HepG2 (cell line): ENCODE data around the gene BAHCC1. TPM values are rescaled to one million over a fixed set of nuclear protein-coding genes. Genes with fewer than 3 reads are reported as not detected.

ENCODE experiments used
- ATAC-seq: fragments of 200-7000 bp; cut with Tn5 transposase; 3 replicates; pipeline ENCODE4 v1.9.1; 2020; ENCODE audit warnings: mild to moderate bottlenecking, moderate library complexity
- BruUV-seq: library from RNA; stranded (reverse); fragments of 400-500 nt; replicated peaks from 2 replicates; lab custom pipeline; 2021; lab: Mats Ljungman, UMichigan
- CTCF ChIA-PET: fragments of 300-600 bp; formaldehyde crosslinking; extraction: SDS; loops from one replicate; lab custom pipeline; 2021; ENCODE audit warnings: low total read pairs, inconsistent platforms, low intra/inter-chr PET ratio; lab: Yijun Ruan, JAX
- POLR2A ChIA-PET: fragments of 350-600 bp; sonication (Branson Sonifier 250); formaldehyde crosslinking; loops from one replicate; lab custom pipeline; 2020; ENCODE audit warnings: antibody characterized with exemption, inconsistent platforms; lab: Yijun Ruan, JAX
- DNase-seq: peaks from one replicate; pipeline ENCODE4 v3.0.0-alpha.2; 2015; ENCODE audit warnings: low spot score
- FAIRE-seq: peaks from 3 replicates; lab custom pipeline; 2011; peaks lifted over from hg19 to GRCh38; lab: Jason Lieb, UNC
- H2AFZ ChIP-seq: one replicate; pipeline ENCODE4 v1.6.1; 2011; ENCODE audit warnings: low read length, inconsistent platforms
- H3K27ac ChIP-seq: fragments of 300-600 bp; 3 replicates; pipeline ENCODE4 v1.8.0; 2011; ENCODE audit warnings: mixed run types, mild to moderate bottlenecking, mixed read lengths, low read length, inconsistent platforms; ENCODE audit not compliant: insufficient read depth; ENCODE audit errors: extremely low read length
- H3K27me3 ChIP-seq, 2 experiments: fragments of 200-600 bp in 1 of 2; 2 replicates in 1 of 2; 3 replicates in 1 of 2; pipeline versions ENCODE4 v1.6.0 to v1.8.0; 2011; ENCODE audit warnings: low read length in 2 of 2, mild to moderate bottlenecking in 2 of 2, moderate library complexity in 2 of 2, inconsistent platforms in 1 of 2; ENCODE audit not compliant: insufficient read depth in 2 of 2, control insufficient read depth in 1 of 2
- H3K36me3 ChIP-seq, 2 experiments: fragments of 200-600 bp in 1 of 2; replicated peaks in 1 of 2; 2 replicates in 1 of 2; 3 replicates in 1 of 2; pipeline versions ENCODE4 v1.5.1 to v1.8.0; 2011; ENCODE audit warnings: low read length in 2 of 2, inconsistent platforms in 1 of 2; ENCODE audit not compliant: insufficient read depth in 2 of 2, control insufficient read depth in 1 of 2
- H3K4me1 ChIP-seq: 2 replicates; pipeline ENCODE4 v1.5.1; 2012; ENCODE audit warnings: low read length, inconsistent platforms; ENCODE audit not compliant: insufficient read depth
- H3K4me2 ChIP-seq: 2 replicates; pipeline ENCODE4 v1.6.0; 2011; ENCODE audit warnings: low read depth, low read length, inconsistent platforms
- H3K4me3 ChIP-seq, 3 experiments: fragments of 200-600 bp in 1 of 3; sonication (generic), shearing (Covaris generic) in 1 of 3; replicated peaks in 1 of 3; 2 replicates each; pipeline ENCODE4 v1.5.1; 2011 to 2016; ENCODE audit warnings: low read length in 3 of 3, inconsistent platforms in 2 of 3, low read depth in 2 of 3, mild to moderate bottlenecking in 2 of 3, control low read depth in 1 of 3, mixed read lengths in 1 of 3; ENCODE audit not compliant: insufficient read depth in 1 of 3
- H3K79me2 ChIP-seq: one replicate; pipeline ENCODE4 v1.6.1; 2011; ENCODE audit warnings: low read length, inconsistent platforms; ENCODE audit not compliant: insufficient read depth
- H3K9ac ChIP-seq: 2 replicates; pipeline ENCODE4 v1.6.0; 2011; ENCODE audit warnings: mild to moderate bottlenecking, low read depth, low read length, inconsistent platforms; ENCODE audit not compliant: insufficient read depth
- H3K9me3 ChIP-seq: 2 replicates; pipeline ENCODE4 v1.5.1; 2012; ENCODE audit warnings: mild to moderate bottlenecking, low read length
- H4K20me1 ChIP-seq: 2 replicates; pipeline ENCODE4 v1.6.0; 2011; ENCODE audit warnings: inconsistent platforms, mild to moderate bottlenecking, low read length, moderate library complexity; ENCODE audit not compliant: insufficient read depth
- AGO2 ChIP-seq: fragments of 200-400 bp; formaldehyde crosslinking; optimal IDR thresholded peaks from 2 replicates; pipeline ENCODE3; 2017; ENCODE audit warnings: mild to moderate bottlenecking, low read depth, low read length, moderate library complexity
- CBX2 ChIP-seq, 2 experiments: fragments of 200-600 bp in 1 of 2; sonication (generic); formaldehyde crosslinking in 1 of 2; IDR thresholded peaks; 2 replicates each; pipeline versions ENCODE4 v1.7.0 to v1.8.1; 2018 to 2022; ENCODE audit warnings: low read depth in 2 of 2, low read length in 1 of 2, mild to moderate bottlenecking in 1 of 2, missing genetic modification reagents in 1 of 2
- GABPA ChIP-seq, 2 experiments: IDR thresholded peaks; 2 replicates each; pipeline ENCODE4 v1.6.1; 2011 to 2016; ENCODE audit warnings: low read depth in 2 of 2, low read length in 1 of 2, missing biosample characterization in 1 of 2, missing genetic modification characterization in 1 of 2
- MTA1 ChIP-seq: sonication (generic); formaldehyde crosslinking; IDR thresholded peaks from 2 replicates; pipeline ENCODE4 v1.4.0; 2020; ENCODE audit warnings: missing genetic modification reagents, mild to moderate bottlenecking, borderline replicate concordance
- MTF2 ChIP-seq: sonication (generic); formaldehyde crosslinking; IDR thresholded peaks from 2 replicates; pipeline ENCODE4 v1.5.0; 2020; ENCODE audit warnings: missing genetic modification reagents, borderline replicate concordance
- ZNF121 ChIP-seq: sonication (generic); formaldehyde crosslinking; IDR thresholded peaks from 2 replicates; pipeline ENCODE4 v1.5.0; 2020; ENCODE audit warnings: mild to moderate bottlenecking, missing genetic modification reagents
- WGBS: methylation state at CpG from one replicate; pipeline ENCODE4 v1.1.6; 2017; ENCODE audit warnings: low lambda C conversion rate; 5-methylcytosine and 5-hydroxymethylcytosine counted together
- in situ Hi-C: cut with HindIII; loops from 2 replicates; pipeline ENCODE4 v1.10.0; 2017; ENCODE audit warnings: low pct_unique_long_range_greater_than_20kb; ENCODE audit not compliant: extremely low pct_ligation_motif_present
- intact Hi-C: fragments of 100-400 bp; cut with micrococcal nuclease; formaldehyde crosslinking; loops from one replicate; pipeline ENCODE4 v1.10.0; 2022; ENCODE audit not compliant: unreplicated experiment
- polyA plus RNA-seq, 8 experiments: library from polyadenylated mRNA; depleted of rRNA in 3 of 8; stranded (reverse) in 7 of 8; unstranded in 1 of 8; fragments of >200 nt; fragmentation: Illumina TruSeq in 4 of 8; extraction: Trizol in 4 of 8; gene quantifications; 2 replicates each; pipeline versions ENCODE4 v1.2.1 to v1.2.3, GENCODE V29; 2011 to 2016; ENCODE audit warnings: low read depth in 4 of 8, missing spikeins in 1 of 8, mixed read lengths in 1 of 8; ENCODE audit not compliant: insufficient read depth in 1 of 8
- total RNA-seq, 5 experiments: library from RNA; depleted of rRNA; stranded (reverse); fragments of >200 nt; fragmentation: Illumina TruSeq; extraction: Trizol; gene quantifications; 2 replicates each; pipeline ENCODE4 v1.2.3, GENCODE V29; 2016; ENCODE audit warnings: low read depth in 1 of 5
- TF ChIP-seq, protein P1 (sequence below): sonication (generic); formaldehyde crosslinking; IDR thresholded peaks from 2 replicates; pipeline ENCODE4 v1.4.0; 2020; ENCODE audit warnings: missing genetic modification reagents

Gene BAHCC1
- total and polyA plus RNA-seq, 2 of the 13 experiments (the other 11 are each of a cell fraction or from before 2014, with no cell fraction given), result 1.4 to 1.7 TPM

DNA sequence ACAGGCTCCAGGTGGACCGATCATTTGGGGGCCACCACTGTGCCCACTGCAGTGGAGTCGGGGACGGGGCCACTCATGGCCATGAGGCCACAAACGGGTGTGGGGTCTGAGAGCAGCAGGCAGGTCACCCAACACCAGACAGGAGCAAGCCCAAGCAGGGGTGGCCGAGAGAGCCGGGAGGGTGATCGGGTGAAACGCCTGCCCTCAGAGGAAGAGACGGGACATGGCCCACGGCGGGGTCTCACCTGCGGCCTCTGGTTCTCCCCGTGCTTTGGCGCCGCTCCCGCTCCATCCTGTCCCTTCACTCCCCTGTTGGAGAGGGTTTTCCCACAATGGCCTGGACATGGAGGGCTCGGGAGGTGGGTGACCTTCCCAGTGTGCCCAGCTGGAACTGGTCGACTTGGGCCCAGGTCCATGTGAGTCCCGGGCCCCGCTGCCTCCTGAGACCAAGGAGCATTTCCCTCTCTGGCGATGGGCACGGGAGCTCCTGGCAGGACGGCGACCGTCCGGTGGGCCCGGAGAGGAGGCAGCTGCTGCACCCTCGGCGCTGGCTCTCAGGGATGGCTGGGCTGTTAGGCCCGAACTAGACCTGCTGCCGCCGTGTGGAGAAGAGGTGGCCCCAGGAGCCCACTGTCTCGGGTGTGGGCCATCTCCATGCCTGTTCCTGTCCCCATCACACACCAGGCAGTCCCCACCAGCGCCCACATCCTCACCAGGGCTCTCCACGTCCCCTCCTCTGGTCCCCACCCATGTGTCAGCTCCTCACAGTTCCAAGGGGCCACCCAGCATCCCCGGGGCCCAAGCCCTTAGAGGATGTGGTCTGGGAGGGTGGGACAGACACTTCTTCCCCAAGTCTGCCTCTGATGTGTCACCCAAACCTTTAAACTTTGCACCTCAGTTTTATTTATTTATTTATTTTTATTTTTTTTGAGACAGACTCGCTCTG is 13.4 kb upstream of the BAHCC1 start:
- H3K9ac ChIP-seq, result no peak overlapping the region
- no peaks in the 10 kb centered on the region for H3K36me3 ChIP-seq
- H4K20me1 ChIP-seq, result no peaks in the 10 kb centered on the region; the same call in 1 of the 2 replicates
- peaks cover 18 to 75% of the 10 kb centered on the region in 2 experiments for H3K27me3 ChIP-seq
- DNase-seq, result no peak
- POLR2A ChIA-PET, result no interaction called here
- H3K27ac ChIP-seq, result no peak overlapping the region
- TF ChIP-seq GABPA (IDR thresholded peaks at IDR 0.05; ENCODE audit: low read depth, low read length) (no peak), GABPA (CRISPR knock-in tag; IDR thresholded peaks at IDR 0.05; ENCODE audit: low read depth) (no peak), MTA1 (CRISPR knock-in tag) (no peak), MTF2 (no peak), CBX2 (IDR thresholded peaks at IDR 0.05; ENCODE audit: low read depth, low read length) (no peak), CBX2 (CRISPR knock-in tag; IDR thresholded peaks at IDR 0.05; ENCODE audit: low read depth) (no peak), AGO2 (peak; percentile 77), ZNF121 (CRISPR knock-in tag) (no peak)
- TF ChIP-seq, protein P1, sequence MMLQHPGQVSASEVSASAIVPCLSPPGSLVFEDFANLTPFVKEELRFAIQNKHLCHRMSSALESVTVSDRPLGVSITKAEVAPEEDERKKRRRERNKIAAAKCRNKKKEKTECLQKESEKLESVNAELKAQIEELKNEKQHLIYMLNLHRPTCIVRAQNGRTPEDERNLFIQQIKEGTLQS (CRISPR knock-in tag), result no peak
- TF ChIP-seq, all 625 proteins: peak for 1
- CTCF ChIA-PET, result no interaction called here
- WGBS, result 42% methylated on average over 15 of the region's 37 CpGs
- Histone ChIP-seq H3K4me1 (peaks cover 24% of the 10 kb centered on the region), H3K9me3 (no peaks in the 10 kb centered on the region), H2AFZ (no peak overlapping the region), H3K4me3 (no peak overlapping the region), H3K4me2 (no peak overlapping the region), H3K79me2 (no peaks in the 10 kb centered on the region)
- in situ Hi-C loops, result no loop called here
- ATAC-seq (no peak), FAIRE-seq (no peak)
- intact Hi-C loops, result no loop called here
- BruUV-seq, result no TSS peak
